BLaER1 treated with 17β-estradiol and CSF1 and Interleukin-3, amounts not matched to agents 10 nM and 100 nM (cell line): ENCODE measurements around the gene CTIF.

Experiments
- H3K27ac ChIP-seq, 11 experiments: shearing (Covaris generic); formaldehyde crosslinking; 2 replicates each; pipeline ENCODE4 v1.8.1; 2022
- H3K27me3 ChIP-seq, 11 experiments: shearing (Covaris generic); formaldehyde crosslinking; 2 replicates each; pipeline ENCODE4 v1.8.1; 2022
- H3K36me3 ChIP-seq, 11 experiments: shearing (Covaris generic); formaldehyde crosslinking; 2 replicates each; pipeline ENCODE4 v1.8.1; 2022
- H3K4me1 ChIP-seq, 10 experiments: shearing (Covaris generic); formaldehyde crosslinking; 2 replicates each; pipeline ENCODE4 v1.8.1; 2022
- H3K4me2 ChIP-seq, 11 experiments: shearing (Covaris generic); formaldehyde crosslinking; 2 replicates each; pipeline ENCODE4 v1.8.1; 2022
- H3K4me3 ChIP-seq, 10 experiments: shearing (Covaris generic); formaldehyde crosslinking; 2 replicates each; pipeline ENCODE4 v1.8.1; 2022
- H3K9ac ChIP-seq, 11 experiments: shearing (Covaris generic); formaldehyde crosslinking; 2 replicates each; pipeline ENCODE4 v1.8.1; 2022
- H3K9me3 ChIP-seq, 11 experiments: shearing (Covaris generic); formaldehyde crosslinking; replicated peaks in 1 of 11; 2 replicates each; pipeline ENCODE4 v1.8.1; 2022
- H4K20me1 ChIP-seq, 11 experiments: shearing (Covaris generic); formaldehyde crosslinking; 2 replicates each; pipeline ENCODE4 v1.8.1; 2022
- Cebpa-rat ChIP-seq, 11 experiments: shearing (Covaris generic); IDR thresholded peaks; 2 replicates each; pipeline ENCODE4 v1.8.1; 2022

Gene CTIF

DNA sequence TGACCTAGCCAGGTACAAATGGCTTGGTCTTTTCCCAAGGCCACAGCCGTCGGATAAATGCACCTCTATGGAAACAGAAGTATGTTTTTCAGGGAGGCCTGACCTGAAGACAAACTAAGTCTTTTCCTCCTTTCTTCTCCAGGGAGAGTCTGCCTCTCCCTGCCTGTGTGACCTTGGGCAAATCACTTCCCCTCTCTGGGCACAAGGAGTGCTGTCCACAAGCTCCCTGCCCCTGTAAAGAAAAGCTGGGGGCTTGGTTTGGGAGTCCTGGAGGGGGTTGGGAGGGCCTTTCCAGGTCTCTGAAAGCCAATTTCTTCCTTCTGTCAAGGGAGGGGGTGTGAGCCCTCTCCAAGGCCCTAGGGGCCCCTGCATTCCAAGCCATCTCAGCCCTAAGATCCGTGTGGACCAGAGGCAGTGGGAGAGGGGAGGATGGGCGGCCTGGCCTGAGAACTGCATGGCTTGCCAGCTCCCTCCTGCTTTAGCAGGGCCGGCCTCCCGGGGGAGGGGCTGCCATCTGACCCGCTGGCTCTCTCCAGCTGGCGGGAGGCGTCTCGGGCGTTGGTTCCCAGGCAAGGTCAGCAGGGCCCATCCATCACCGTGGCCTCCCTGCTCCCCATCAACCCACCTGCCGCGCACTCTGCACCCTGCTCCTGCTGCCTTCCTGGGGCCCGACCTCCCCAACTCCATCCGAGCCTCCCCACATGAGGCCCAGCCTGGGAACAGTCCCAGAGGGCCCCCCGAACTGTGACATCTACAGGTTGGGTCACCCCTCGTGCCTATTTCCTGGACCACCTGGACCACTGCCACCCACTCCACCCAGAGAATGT is 350.5 kb downstream of the CTIF start:
- Histone ChIP-seq H3K4me1 (peaks cover 20 to 71% (median 50%) of the 10 kb centered on the region in 10 experiments), H3K36me3 (no peaks in the 10 kb centered on the region), H3K27ac (no peak overlapping the region), H3K27me3 (no peaks in the 10 kb centered on the region), H4K20me1 (no peaks in the 10 kb centered on the region), H3K4me3 (no peak overlapping the region), H3K4me2 (peak overlapping the region in 4 of 11 experiments; percentile 4 to 57 (median 14); a peak in 2 of 22 replicates), H3K9me3 (no peaks in the 10 kb centered on the region), H3K9ac (no peak overlapping the region)
- TF ChIP-seq Cebpa-rat (IDR thresholded peaks at IDR 0.05) = no peak

- Histone ChIP-seq H3K4me3 (no peak overlapping the region), H4K20me1 (no peaks in the 10 kb centered on the region), H3K27ac (no peak overlapping the region), H3K4me2 (no peak overlapping the region), H3K27me3 (no peaks in the 10 kb centered on the region), H3K9ac (no peak overlapping the region), H3K9me3 (no peaks in the 10 kb centered on the region), H3K36me3 (no peaks in the 10 kb centered on the region), H3K4me1 (peaks cover 18 to 71% (median 51%) of the 10 kb centered on the region in 10 experiments)
- no peak for TF ChIP-seq Cebpa-rat (IDR thresholded peaks at IDR 0.05)
Observed at GRCh38 chr18:48889981-48890762, 351.3 kb downstream of the CTIF start.

DNA sequence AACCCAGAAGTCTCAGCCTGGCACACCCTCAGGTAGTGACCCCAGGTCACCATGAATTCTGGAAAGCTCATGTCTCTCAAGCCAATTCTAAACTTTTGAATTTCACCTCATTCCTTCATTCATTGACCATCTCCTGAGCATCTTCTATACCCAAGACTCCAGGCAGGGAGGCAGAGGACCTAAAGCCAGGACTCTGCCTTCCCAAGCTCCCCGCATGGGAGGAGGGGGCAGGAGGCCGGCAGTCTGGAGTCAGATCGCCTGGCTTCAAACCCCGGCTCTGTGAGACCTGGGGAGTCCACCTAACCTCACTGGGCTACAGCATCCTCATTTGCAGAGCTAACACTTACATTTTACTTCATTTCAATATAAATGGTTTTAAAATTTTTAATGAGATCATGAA is 352.9 kb downstream of the CTIF start:
- TF ChIP-seq Cebpa-rat (IDR thresholded peaks at IDR 0.05) = no peak
- H3K36me3 ChIP-seq = no peaks in the 10 kb centered on the region
- no peak overlapping the region for H3K4me3 ChIP-seq
- H4K20me1 ChIP-seq = no peaks in the 10 kb centered on the region
- H3K4me2 ChIP-seq = no peak overlapping the region
- H3K4me1 ChIP-seq = peaks cover 31 to 79% (median 60%) of the 10 kb centered on the region in 10 experiments
- H3K9me3 ChIP-seq = no peaks in the 10 kb centered on the region
- no peaks in the 10 kb centered on the region for H3K27me3 ChIP-seq
- H3K9ac ChIP-seq = no peak overlapping the region
- no peak overlapping the region for H3K27ac ChIP-seq

- no peak overlapping the region for H3K9ac ChIP-seq
- no peak overlapping the region for H3K4me3 ChIP-seq
- H3K4me1 ChIP-seq = peaks cover 37 to 79% (median 64%) of the 10 kb centered on the region in 10 experiments
- no peak overlapping the region for H3K27ac ChIP-seq
- H3K4me2 ChIP-seq = peak overlapping the region in 3 of 11 experiments; percentile 2 to 47 (median 24); a peak in 3 of 22 replicates
- H3K27me3 ChIP-seq = no peaks in the 10 kb centered on the region
- TF ChIP-seq Cebpa-rat (IDR thresholded peaks at IDR 0.05) = no peak
- no peaks in the 10 kb centered on the region for H3K36me3 ChIP-seq
- no peaks in the 10 kb centered on the region for H3K9me3 ChIP-seq
- H4K20me1 ChIP-seq = no peaks in the 10 kb centered on the region
Observed at GRCh38 chr18:48892146-48892855, 353.5 kb downstream of the CTIF start.

DNA sequence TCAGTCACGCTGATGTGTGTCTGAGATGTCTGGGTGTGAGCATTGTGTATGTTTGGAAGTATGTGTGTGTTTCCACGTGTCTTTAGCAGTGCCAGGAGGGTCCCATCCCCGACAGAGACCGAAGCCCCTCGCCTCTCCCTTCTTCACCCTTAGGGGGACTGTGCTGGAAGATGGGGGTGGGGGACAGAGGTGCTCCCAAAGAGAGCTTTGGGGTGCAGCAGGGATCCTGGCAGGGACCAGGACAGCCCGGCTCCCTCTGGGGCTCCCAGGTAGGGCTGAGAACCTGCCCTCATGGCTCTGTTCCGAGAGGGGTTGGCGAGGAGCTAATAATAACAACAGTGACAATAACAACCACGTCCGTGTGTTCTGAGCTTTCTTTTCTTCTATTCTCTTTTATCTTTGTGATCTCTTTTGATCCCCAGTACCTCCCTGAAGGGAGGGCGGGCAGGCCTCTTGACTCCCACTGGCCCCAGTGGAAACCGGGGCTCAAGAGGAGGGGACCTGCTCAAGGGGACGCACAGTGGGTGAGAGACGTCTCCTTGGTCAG is 354.3 kb downstream of the CTIF start:
- Histone ChIP-seq H3K36me3 (no peaks in the 10 kb centered on the region), H3K4me2 (peak overlapping the region in 9 of 11 experiments; percentile 27 to 90 (median 49); a peak in 15 of 22 replicates), H4K20me1 (no peaks in the 10 kb centered on the region), H3K9me3 (no peaks in the 10 kb centered on the region), H3K9ac (peak overlapping the region in 1 of 11 experiments; percentile 26; a peak in 2 of 22 replicates), H3K27me3 (no peaks in the 10 kb centered on the region), H3K4me3 (no peak overlapping the region), H3K27ac (peak overlapping the region in 4 of 11 experiments; percentile 1 to 34 (median 16); a peak in 4 of 22 replicates), H3K4me1 (peaks cover 39 to 76% (median 64%) of the 10 kb centered on the region in 10 experiments)
- TF ChIP-seq Cebpa-rat (IDR thresholded peaks at IDR 0.05) = no peak

GRCh38 chr18:48893608-48894600 is 355.1 kb downstream of the CTIF start:
- TF ChIP-seq Cebpa-rat (IDR thresholded peaks at IDR 0.05) = no peak
- Histone ChIP-seq H3K9ac (peak overlapping the region in 1 of 11 experiments; percentile 26; a peak in 2 of 22 replicates), H3K4me2 (peak overlapping the region in 9 of 11 experiments; percentile 27 to 90 (median 51); a peak in 15 of 22 replicates)

GRCh38 chr18:48894799-48895346 is 356.0 kb downstream of the CTIF start:
- Histone ChIP-seq H3K4me3 (no peak overlapping the region), H3K27ac (peak overlapping the region in 9 of 11 experiments; percentile 47 to 81 (median 67); a peak in 18 of 22 replicates), H3K4me1 (peaks cover 48 to 67% (median 56%) of the 10 kb centered on the region in 10 experiments), H3K9ac (peak overlapping the region in 3 of 11 experiments; percentile 26 to 66 (median 61); a peak in 3 of 22 replicates), H3K36me3 (no peaks in the 10 kb centered on the region), H3K4me2 (peak overlapping the region; percentile 60 to 93 (median 82)), H4K20me1 (no peaks in the 10 kb centered on the region), H3K9me3 (peaks cover 0 to 8% (median 0%) of the 10 kb centered on the region in 11 experiments; a peak in 2 of 22 replicates), H3K27me3 (no peaks in the 10 kb centered on the region)
- TF ChIP-seq Cebpa-rat (IDR thresholded peaks at IDR 0.05) = no peak

More at GRCh38 chr18:48893608-48894600, 355.1 kb downstream of the CTIF start:
- no peaks in the 10 kb centered on the region for H4K20me1 ChIP-seq
- H3K4me3 ChIP-seq = no peak overlapping the region
- no peaks in the 10 kb centered on the region for H3K27me3 ChIP-seq
- H3K27ac ChIP-seq = peak overlapping the region in 4 of 11 experiments; percentile 1 to 34 (median 16); a peak in 4 of 22 replicates
- H3K9me3 ChIP-seq = no peaks in the 10 kb centered on the region
- no peaks in the 10 kb centered on the region for H3K36me3 ChIP-seq
- H3K4me1 ChIP-seq = peaks cover 44 to 73% (median 60%) of the 10 kb centered on the region in 10 experiments
